GM18526 (cell line): ENCODE data around the gene AANAT.

Experiments
- POLR2A ChIP-seq: IDR thresholded peaks from 3 replicates; pipeline ENCODE4 v1.6.1; 2011; ENCODE audit not compliant: insufficient read length; ENCODE audit errors: extremely low read depth

The AANAT gene

GRCh38 chr17:76501018-76501826 lies 33.8 kb downstream of the AANAT start, which contains the start of gene RHBDF2:
TSS of gene RHBDF2 (minus strand) at chr17:76501423. CDS start at chr17:76481524, 19,899 bp downstream.
- peak; percentile 94 for TF ChIP-seq POLR2A

GRCh38 chr17:76501827-76502307 lies 34.5 kb downstream of the AANAT start:
- TF ChIP-seq POLR2A = no peak

- no peak for TF ChIP-seq POLR2A
Observed at GRCh38 chr17:76502341-76503211, 35.2 kb downstream of the AANAT start.

- no peak for TF ChIP-seq POLR2A
Observed at GRCh38 chr17:76504117-76504516, 36.7 kb downstream of the AANAT start.

- no peak for TF ChIP-seq POLR2A
Observed at GRCh38 chr17:76506408-76507345, 39.3 kb downstream of the AANAT start.

- no peak for TF ChIP-seq POLR2A
Observed at GRCh38 chr17:76510831-76511244, 43.4 kb downstream of the AANAT start.

GRCh38 chr17:76511668-76512365 lies 44.4 kb downstream of the AANAT start:
- TF ChIP-seq POLR2A = no peak

- TF ChIP-seq POLR2A = no peak
Observed at GRCh38 chr17:76512366-76513305, 45.2 kb downstream of the AANAT start.

- no peak for TF ChIP-seq POLR2A
Observed at GRCh38 chr17:76513306-76513692, 45.9 kb downstream of the AANAT start.

- TF ChIP-seq POLR2A = no peak
Observed at GRCh38 chr17:76515274-76515949, 48.0 kb downstream of the AANAT start.

GRCh38 chr17:76517638-76518038 lies 50.2 kb downstream of the AANAT start:
- no peak for TF ChIP-seq POLR2A

GRCh38 chr17:76519048-76519966 lies 51.9 kb downstream of the AANAT start:
- TF ChIP-seq POLR2A = no peak
